Testis (tissue), 3 donors: ENCODE measurements around the gene TRIO. TPM values are rescaled to one million over a fixed set of nuclear protein-coding genes. Genes with fewer than 3 reads are reported as not detected.

ENCODE experiments used
- DNase-seq: peaks from one replicate; pipeline ENCODE4 v3.0.0-alpha.2; 2019
- H3K27ac ChIP-seq, 2 donors: fragments of 200-600 bp; sonication (generic); one replicate each; pipeline ENCODE4 v1.5.1; 2019
- H3K27me3 ChIP-seq: fragments of 200-600 bp; sonication (generic); one replicate; pipeline ENCODE4 v1.5.1; 2019
- H3K36me3 ChIP-seq: fragments of 200-600 bp; sonication (generic); one replicate; pipeline ENCODE4 v1.5.1; 2017; ENCODE audit warnings: low read depth; ENCODE audit errors: missing control alignments
- H3K4me1 ChIP-seq: fragments of 200-600 bp; sonication (generic); one replicate; pipeline ENCODE4 v1.5.1; 2019
- H3K4me3 ChIP-seq, 2 donors: fragments of 200-600 bp; sonication (generic); one replicate each; pipeline ENCODE4 v1.5.1; 2017 to 2019
- H3K9me3 ChIP-seq: fragments of 200-600 bp; sonication (generic); one replicate; pipeline ENCODE4 v1.5.1; 2017
- POLR2A ChIP-seq: fragments of 450-650 bp; IDR thresholded peaks from one replicate; pipeline ENCODE4 v1.6.1; 2017; ENCODE audit warnings: antibody characterized with exemption, mild to moderate bottlenecking, moderate library complexity
- WGBS, 2 donors: methylation state at CpG; one replicate each; pipeline ENCODE4 v1.1.5; 2018; 5-methylcytosine and 5-hydroxymethylcytosine counted together
- intact Hi-C: fragments of 100-400 bp; cut with DNase I; formaldehyde crosslinking; loops from one replicate; pipeline ENCODE4 v1.15.1; 2023; ENCODE audit warnings: low total_unique reads
- polyA plus RNA-seq: library from polyadenylated mRNA; stranded (reverse); fragments of 350-450 nt; fragmentation: Illumina TruSeq; extraction: RNeasy Lipid Tissue Mini Kit (QIAGEN cat#74804); gene quantifications from one replicate; pipeline ENCODE4 v1.2.3, GENCODE V29; 2014; ENCODE audit warnings: low read depth, low replicate concordance; ENCODE audit not compliant: insufficient read depth
- total RNA-seq, 2 donors: library from RNA; depleted of rRNA; stranded (reverse); fragments of >200 nt; gene quantifications; one replicate each; pipeline ENCODE4 v1.2.3, GENCODE V29; 2016
- TF ChIP-seq, protein P1 (sequence below), 3 experiments: fragments of 450-650 bp in 2 of 3; fragments of 200-600 bp in 1 of 3; sonication (generic) in 1 of 3; IDR thresholded peaks; one replicate each; pipeline ENCODE4 v1.5.1; 2016 to 2019; ENCODE audit warnings: antibody characterized with exemption in 3 of 3, mild to moderate bottlenecking in 2 of 3, moderate library complexity in 1 of 3

TRIO gene
- total and polyA plus RNA-seq, 3 donors from 2014 or later: 47.2 to 295 (median 249) TPM

DNA sequence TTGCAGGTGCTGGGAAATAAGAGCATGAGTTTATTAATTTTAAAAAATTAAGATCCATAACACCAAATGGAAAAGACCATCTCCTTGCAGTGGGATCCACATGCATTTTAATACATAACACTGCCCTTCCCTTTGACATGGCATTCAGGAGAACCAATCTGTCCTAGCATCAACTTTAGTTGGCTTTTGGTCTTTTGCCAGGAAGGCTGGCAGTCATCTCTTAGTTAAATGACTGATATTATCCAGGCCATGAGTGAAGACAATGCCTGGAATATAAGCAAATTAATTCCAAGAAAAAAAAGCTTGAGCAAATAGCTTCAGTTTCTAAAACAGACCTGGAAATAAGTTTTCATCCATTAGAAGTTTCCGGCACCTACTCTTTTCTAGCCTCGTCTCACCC is 383.4 kb downstream of the TRIO start:
- Histone ChIP-seq H3K4me3 (no peak overlapping the region), H3K27ac (no peak overlapping the region), H3K4me1 (no peaks in the 10 kb centered on the region), H3K36me3 (no peaks in the 10 kb centered on the region), H3K9me3 (no peaks in the 10 kb centered on the region), H3K27me3 (no peaks in the 10 kb centered on the region)
- intact Hi-C loops: no loop called here
- TF ChIP-seq, protein P1, sequence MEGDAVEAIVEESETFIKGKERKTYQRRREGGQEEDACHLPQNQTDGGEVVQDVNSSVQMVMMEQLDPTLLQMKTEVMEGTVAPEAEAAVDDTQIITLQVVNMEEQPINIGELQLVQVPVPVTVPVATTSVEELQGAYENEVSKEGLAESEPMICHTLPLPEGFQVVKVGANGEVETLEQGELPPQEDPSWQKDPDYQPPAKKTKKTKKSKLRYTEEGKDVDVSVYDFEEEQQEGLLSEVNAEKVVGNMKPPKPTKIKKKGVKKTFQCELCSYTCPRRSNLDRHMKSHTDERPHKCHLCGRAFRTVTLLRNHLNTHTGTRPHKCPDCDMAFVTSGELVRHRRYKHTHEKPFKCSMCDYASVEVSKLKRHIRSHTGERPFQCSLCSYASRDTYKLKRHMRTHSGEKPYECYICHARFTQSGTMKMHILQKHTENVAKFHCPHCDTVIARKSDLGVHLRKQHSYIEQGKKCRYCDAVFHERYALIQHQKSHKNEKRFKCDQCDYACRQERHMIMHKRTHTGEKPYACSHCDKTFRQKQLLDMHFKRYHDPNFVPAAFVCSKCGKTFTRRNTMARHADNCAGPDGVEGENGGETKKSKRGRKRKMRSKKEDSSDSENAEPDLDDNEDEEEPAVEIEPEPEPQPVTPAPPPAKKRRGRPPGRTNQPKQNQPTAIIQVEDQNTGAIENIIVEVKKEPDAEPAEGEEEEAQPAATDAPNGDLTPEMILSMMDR (IDR thresholded peaks at IDR 0.05): no peak
- no peak for TF ChIP-seq POLR2A
- no peak for DNase-seq
- 91 to 100% methylated on average over 2 of the region's 2 CpGs for WGBS, 2 donors

DNA sequence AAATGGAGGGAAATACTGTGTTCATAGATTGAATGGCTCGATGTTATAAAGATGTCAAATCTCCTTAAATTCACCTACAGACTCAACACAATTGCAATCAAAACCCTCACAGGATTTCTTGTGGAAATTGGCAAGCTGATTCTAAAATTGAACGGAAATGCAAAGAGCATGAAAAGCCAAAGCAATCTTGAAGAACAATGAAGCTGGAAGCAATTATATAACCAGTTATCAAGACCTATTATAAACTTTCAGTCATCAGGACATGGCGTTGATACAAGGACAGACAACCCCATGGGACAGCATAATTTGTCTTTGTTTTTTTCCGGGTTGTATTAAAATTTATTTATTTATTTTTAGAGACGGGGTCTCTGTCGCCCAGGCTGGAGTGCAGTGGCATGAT is 385.0 kb downstream of the TRIO start:
- TF ChIP-seq POLR2A: no peak
- TF ChIP-seq, protein P1 (IDR thresholded peaks at IDR 0.05): no peak
- Histone ChIP-seq H3K4me3 (no peak overlapping the region), H3K36me3 (no peaks in the 10 kb centered on the region), H3K27me3 (no peaks in the 10 kb centered on the region), H3K4me1 (no peaks in the 10 kb centered on the region), H3K9me3 (no peaks in the 10 kb centered on the region), H3K27ac (no peak overlapping the region)
- 81 to 82% methylated on average over 6 of the region's 6 CpGs for WGBS, 2 donors
- intact Hi-C loops: no loop called here
- DNase-seq: no peak

GRCh38 chr5:14528926-14529325 is 385.8 kb downstream of the TRIO start:
- intact Hi-C loops: no loop called here
- Histone ChIP-seq H3K9me3 (no peaks in the 10 kb centered on the region), H3K4me3 (no peak overlapping the region), H3K27me3 (no peaks in the 10 kb centered on the region), H3K27ac (no peak overlapping the region), H3K36me3 (no peaks in the 10 kb centered on the region), H3K4me1 (no peaks in the 10 kb centered on the region)
- WGBS, 2 donors: 37 to 45% methylated on average over 1 of the region's 1 CpG
- TF ChIP-seq, protein P1 (IDR thresholded peaks at IDR 0.05): no peak
- TF ChIP-seq POLR2A: no peak
- DNase-seq: no peak

GRCh38 chr5:14531668-14532067 is 388.5 kb downstream of the TRIO start:
- no peak for TF ChIP-seq POLR2A
- TF ChIP-seq, protein P1 (IDR thresholded peaks at IDR 0.05): no peak
- Histone ChIP-seq H3K4me1 (no peaks in the 10 kb centered on the region), H3K4me3 (no peak overlapping the region), H3K9me3 (no peaks in the 10 kb centered on the region), H3K27me3 (no peaks in the 10 kb centered on the region), H3K36me3 (no peaks in the 10 kb centered on the region), H3K27ac (no peak overlapping the region)
- intact Hi-C loops: no loop called here
- no peak for DNase-seq
- WGBS, 2 donors: 61 to 76% methylated on average over 7 of the region's 7 CpGs

- H3K4me3 ChIP-seq: no peak overlapping the region
- intact Hi-C loops: no loop called here
- H3K27me3 ChIP-seq: no peaks in the 10 kb centered on the region
- WGBS, 2 donors: 51 to 64% methylated on average over 3 of the region's 3 CpGs
- TF ChIP-seq POLR2A: no peak
- TF ChIP-seq, protein P1 (IDR thresholded peaks at IDR 0.05): no peak
- H3K4me1 ChIP-seq: no peaks in the 10 kb centered on the region
- no peak for DNase-seq
- no peaks in the 10 kb centered on the region for H3K9me3 ChIP-seq
- H3K27ac ChIP-seq: no peak overlapping the region
- no peaks in the 10 kb centered on the region for H3K36me3 ChIP-seq
Measured at GRCh38 chr5:14532180-14532579, 389.0 kb downstream of the TRIO start.
